Measurements from ENCODE around the gene PRKCH.

Gene PRKCH

GRCh38 chr14:61391119-61391518 lies 69.7 kb downstream of the PRKCH start:
- DNase-seq (ENCODE audit: low read depth), result no peak
- H3K4me3 ChIP-seq (ENCODE audit: low read length), result no peak overlapping the region

GRCh38 chr14:61392297-61392696 lies 70.9 kb downstream of the PRKCH start:
- TF ChIP-seq CTCF (IDR thresholded peaks at IDR 0.05; ENCODE audit: insufficient read depth, low read depth, low read length, missing control alignments), result no peak

More at GRCh38 chr14:61391119-61391518, 69.7 kb downstream of the PRKCH start:
- TF ChIP-seq CTCF (IDR thresholded peaks at IDR 0.05; ENCODE audit: insufficient read depth, low read depth, low read length, missing control alignments), result no peak

GRCh38 chr14:61394542-61394941 lies 73.2 kb downstream of the PRKCH start:
- H3K4me3 ChIP-seq (ENCODE audit: low read length), result no peak overlapping the region
- no peak for DNase-seq (ENCODE audit: low read depth)
- no peak for TF ChIP-seq CTCF (IDR thresholded peaks at IDR 0.05; ENCODE audit: insufficient read depth, low read depth, low read length, missing control alignments)

More at GRCh38 chr14:61392297-61392696, 70.9 kb downstream of the PRKCH start:
- DNase-seq (ENCODE audit: low read depth), result no peak
- no peak overlapping the region for H3K4me3 ChIP-seq (ENCODE audit: low read length)

GRCh38 chr14:61395115-61395725 lies 73.8 kb downstream of the PRKCH start:
- no peak for DNase-seq (ENCODE audit: low read depth)
- TF ChIP-seq CTCF (IDR thresholded peaks at IDR 0.05; ENCODE audit: insufficient read depth, low read depth, low read length, missing control alignments), result no peak
- H3K4me3 ChIP-seq (ENCODE audit: low read length), result no peak overlapping the region

GRCh38 chr14:61396279-61396678 lies 74.9 kb downstream of the PRKCH start:
- H3K4me3 ChIP-seq (ENCODE audit: low read length), result no peak overlapping the region
- no peak for TF ChIP-seq CTCF (IDR thresholded peaks at IDR 0.05; ENCODE audit: insufficient read depth, low read depth, low read length, missing control alignments)
- DNase-seq (ENCODE audit: low read depth), result no peak

GRCh38 chr14:61396694-61397093 lies 75.3 kb downstream of the PRKCH start:
- no peak for TF ChIP-seq CTCF (IDR thresholded peaks at IDR 0.05; ENCODE audit: insufficient read depth, low read depth, low read length, missing control alignments)
- H3K4me3 ChIP-seq (ENCODE audit: low read length), result no peak overlapping the region
- no peak for DNase-seq (ENCODE audit: low read depth)

GRCh38 chr14:61397615-61398014 lies 76.2 kb downstream of the PRKCH start:
- no peak for TF ChIP-seq CTCF (IDR thresholded peaks at IDR 0.05; ENCODE audit: insufficient read depth, low read depth, low read length, missing control alignments)
- no peak for DNase-seq (ENCODE audit: low read depth)
- H3K4me3 ChIP-seq (ENCODE audit: low read length), result no peak overlapping the region

Data from epithelial cell of esophagus (primary cell).